ENCODE results near the gene PMIS2.

Gene PMIS2

DNA sequence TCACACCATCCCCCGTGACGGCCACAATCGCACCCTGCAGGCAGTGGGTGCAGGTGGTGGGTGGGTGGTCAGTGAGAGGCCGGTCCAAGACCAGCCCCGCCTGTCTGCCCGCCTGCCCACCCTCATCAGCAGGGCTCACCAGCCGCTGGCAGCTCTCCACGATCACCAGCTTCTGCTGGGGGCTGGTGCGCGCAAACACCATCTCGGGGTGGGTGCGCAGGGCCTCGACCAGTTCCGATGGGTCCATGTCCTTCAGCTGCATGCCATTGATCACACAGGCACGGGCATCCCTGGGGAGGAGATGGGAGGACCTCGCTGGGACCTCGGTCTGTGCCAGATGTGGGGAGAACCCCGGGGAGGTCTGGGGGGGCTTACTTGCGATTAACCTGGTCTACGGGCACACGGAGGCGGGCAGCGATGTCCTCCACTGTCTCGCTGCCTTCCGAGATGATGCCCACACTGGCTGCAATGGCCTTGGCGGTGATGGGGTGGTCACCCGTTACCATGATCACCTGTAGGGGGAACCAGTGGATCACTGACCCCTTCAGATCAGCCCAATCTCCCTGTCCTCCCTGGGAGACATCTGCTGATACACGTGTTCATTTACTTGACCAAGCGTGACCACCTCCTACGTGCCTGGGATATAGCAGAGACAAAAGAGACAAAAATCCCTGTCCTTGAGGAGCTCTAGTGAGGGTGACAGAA is 30.5 kb upstream of the PMIS2 start:
- DNase-seq (ENCODE audit: low read depth) = peak; percentile 38
- no peak overlapping the region for H3K4me3 ChIP-seq (ENCODE audit: low read depth, low read length)
- TF ChIP-seq MYC (IDR thresholded peaks at IDR 0.05; ENCODE audit: low read depth, low read length) (no peak), MAX (IDR thresholded peaks at IDR 0.05; ENCODE audit: low read depth, low read length) (peak; percentile 63)

DNA sequence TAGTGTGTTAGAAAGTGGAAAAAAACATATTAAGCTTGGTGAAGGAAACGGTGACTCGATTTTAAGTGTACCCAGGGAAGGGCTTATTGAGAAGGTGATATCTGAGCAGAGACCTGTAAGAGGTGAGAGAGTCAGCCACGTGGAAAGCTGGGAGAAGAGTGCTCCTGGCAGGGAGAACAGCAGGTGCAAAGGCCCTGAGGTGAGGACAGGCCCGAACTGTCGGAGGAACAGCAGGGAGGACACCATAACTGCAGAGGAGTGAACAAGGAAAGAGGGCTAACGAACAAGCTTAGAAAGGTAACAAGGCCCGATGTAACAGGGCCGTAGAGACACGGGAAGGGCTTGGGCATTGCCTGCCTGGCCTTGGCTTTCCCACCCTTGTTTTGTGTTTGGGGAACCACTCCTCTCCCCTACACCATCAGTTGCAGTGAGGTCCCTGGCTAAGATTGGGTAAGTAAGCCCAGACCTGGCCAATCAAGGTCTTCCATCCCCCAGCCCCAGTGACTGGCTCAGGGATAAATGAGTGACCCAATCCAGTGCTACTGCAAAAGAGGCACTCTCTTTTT is 29.9 kb upstream of the PMIS2 start:
- no peak for DNase-seq (ENCODE audit: low read depth)
- TF ChIP-seq POLR2A (IDR thresholded peaks at IDR 0.05; ENCODE audit: extremely low read depth, insufficient read length) (no peak), MYC (IDR thresholded peaks at IDR 0.05; ENCODE audit: low read depth, low read length) (no peak), CTCF (IDR thresholded peaks at IDR 0.05; ENCODE audit: low read depth, low read length) (no peak), MAX (IDR thresholded peaks at IDR 0.05; ENCODE audit: low read depth, low read length) (no peak)
- H3K4me3 ChIP-seq (ENCODE audit: low read depth, low read length) = no peak overlapping the region

DNA sequence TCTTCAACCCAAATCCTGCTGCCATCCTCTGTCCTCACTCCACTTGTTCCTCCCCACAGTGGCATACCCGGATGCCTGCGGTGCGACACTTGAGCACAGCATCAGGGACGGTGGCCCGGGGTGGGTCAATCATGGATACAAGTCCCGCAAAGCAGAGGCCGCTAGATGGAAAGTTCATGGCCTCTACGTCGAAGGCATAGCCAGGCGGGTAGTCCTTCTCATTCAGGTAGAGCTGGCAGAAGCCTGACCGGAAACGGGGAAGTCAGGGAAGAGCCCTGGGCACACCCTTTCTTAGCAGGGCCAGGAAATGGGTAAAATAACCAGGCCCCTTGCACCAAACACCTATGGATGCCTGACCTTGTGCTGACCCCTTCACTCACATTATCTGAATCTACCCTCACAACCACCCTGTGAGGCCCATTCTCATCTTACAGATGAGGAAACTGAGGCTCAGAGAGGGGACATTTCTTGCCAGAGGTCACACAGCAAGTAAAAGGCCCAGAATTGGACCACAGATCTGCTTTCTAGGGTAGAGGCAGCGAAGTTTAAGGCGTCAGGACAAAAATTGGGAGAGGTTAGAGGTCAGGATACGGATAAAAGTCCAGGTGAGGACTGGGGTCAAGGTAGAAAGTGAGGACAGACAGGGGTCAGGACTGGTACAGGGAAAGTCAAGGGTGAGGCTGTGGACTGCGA is 29.0 kb upstream of the PMIS2 start:
- DNase-seq (ENCODE audit: low read depth) = no peak
- no peak overlapping the region for H3K4me3 ChIP-seq (ENCODE audit: low read depth, low read length)
- TF ChIP-seq MAX (IDR thresholded peaks at IDR 0.05; ENCODE audit: low read depth, low read length) (no peak), POLR2A (IDR thresholded peaks at IDR 0.05; ENCODE audit: extremely low read depth, insufficient read length) (no peak), CTCF (IDR thresholded peaks at IDR 0.05; ENCODE audit: low read depth, low read length) (no peak), MYC (IDR thresholded peaks at IDR 0.05; ENCODE audit: low read depth, low read length) (no peak)

GRCh38 chr19:35557539-35558399 is 28.2 kb upstream of the PMIS2 start:
- no peak overlapping the region for H3K4me3 ChIP-seq (ENCODE audit: low read depth, low read length)
- no peak for TF ChIP-seq MYC (IDR thresholded peaks at IDR 0.05; ENCODE audit: low read depth, low read length)
- TF ChIP-seq CTCF (IDR thresholded peaks at IDR 0.05; ENCODE audit: low read depth, low read length) = no peak
- no peak for TF ChIP-seq POLR2A (IDR thresholded peaks at IDR 0.05; ENCODE audit: extremely low read depth, insufficient read length)
- no peak for TF ChIP-seq MAX (IDR thresholded peaks at IDR 0.05; ENCODE audit: low read depth, low read length)
- DNase-seq (ENCODE audit: low read depth) = no peak

DNA sequence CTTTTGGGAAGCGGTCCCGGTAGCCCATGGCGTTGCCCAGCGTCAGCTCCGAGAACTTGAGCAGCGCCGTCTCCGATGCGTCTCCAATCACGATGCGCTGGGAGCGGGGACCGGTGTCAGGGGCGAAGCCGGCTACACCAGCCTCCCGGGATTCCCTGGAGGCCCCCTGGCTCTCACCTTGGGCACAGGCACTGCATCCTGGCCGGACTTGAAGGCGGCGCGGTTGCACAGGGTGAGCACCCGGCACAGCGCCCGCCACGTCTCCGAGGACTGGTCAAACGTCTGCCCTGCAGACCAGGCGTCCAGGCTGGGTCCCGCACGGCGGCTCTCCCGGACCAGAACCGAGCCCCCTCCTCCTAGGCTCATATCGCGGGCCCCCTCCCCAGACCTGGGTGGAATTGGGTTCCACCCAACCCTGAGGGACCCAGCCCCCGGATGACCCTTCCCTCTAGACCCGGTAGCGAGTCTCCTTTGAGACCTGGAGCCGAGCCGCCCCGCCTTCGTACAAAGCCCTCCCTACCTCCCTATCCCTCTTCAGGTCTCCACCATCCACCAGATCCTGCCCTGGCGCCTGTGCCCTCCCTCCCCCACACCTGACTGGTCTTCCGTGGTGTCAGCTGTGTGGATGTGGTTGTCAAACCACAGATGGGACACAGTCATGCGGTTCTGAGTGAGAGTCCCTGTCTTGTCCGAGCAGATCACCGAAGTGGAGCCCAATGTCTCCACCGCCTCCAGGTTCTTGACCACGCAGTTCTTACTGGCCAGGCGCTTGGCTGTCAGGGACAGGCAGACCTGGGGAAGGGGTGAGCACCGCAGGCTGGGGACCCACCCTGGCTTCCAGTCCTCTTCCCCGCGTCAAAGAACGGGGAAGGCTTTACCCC is 27.3 kb upstream of the PMIS2 start:
- DNase-seq (ENCODE audit: low read depth) = no peak
- TF ChIP-seq MYC (IDR thresholded peaks at IDR 0.05; ENCODE audit: low read depth, low read length) (no peak), CTCF (IDR thresholded peaks at IDR 0.05; ENCODE audit: low read depth, low read length) (no peak), POLR2A (IDR thresholded peaks at IDR 0.05; ENCODE audit: extremely low read depth, insufficient read length) (no peak), MAX (IDR thresholded peaks at IDR 0.05; ENCODE audit: low read depth, low read length) (no peak)
- H3K4me3 ChIP-seq (ENCODE audit: low read depth, low read length) = no peak overlapping the region

All from NB4 (cell line).